Tongue (tissue), 2 donors: Measurements from ENCODE around the gene SPOCK1. TPM values are rescaled to one million over a fixed set of nuclear protein-coding genes. Genes with fewer than 3 reads are reported as not detected.
"Not testable (repeated sequence)": the region's sequence is repeated elsewhere in the genome, so short reads cannot be mapped to it uniquely, and the experiment has no call there.

Source experiments
- DNase-seq: peaks from one replicate; pipeline ENCODE4 v3.0.0-alpha.2; 2015
- total RNA-seq: library from RNA; depleted of rRNA; stranded (reverse); fragments of >200 nt; gene quantifications from one replicate; pipeline ENCODE4 v1.2.3, GENCODE V29; 2014

Gene SPOCK1
- total RNA-seq, 1 donor from 2014 or later: 12.3 TPM

GRCh38 chr5:137260820-137261695 is 238.1 kb downstream of the SPOCK1 start:
- DNase-seq: peak; percentile 25

GRCh38 chr5:137259115-137259514 is 240.0 kb downstream of the SPOCK1 start:
- not testable (repeated sequence) for DNase-seq

GRCh38 chr5:137254119-137255090 is 244.7 kb downstream of the SPOCK1 start:
- no peak for DNase-seq

- no peak for DNase-seq
These were observed 246.6 kb downstream of the SPOCK1 start for GRCh38 chr5:137252512-137252911.

GRCh38 chr5:137250421-137250820 is 248.7 kb downstream of the SPOCK1 start:
- DNase-seq: no peak

GRCh38 chr5:137248527-137248926 is 250.6 kb downstream of the SPOCK1 start:
- no peak for DNase-seq

GRCh38 chr5:137245438-137245837 is 253.7 kb downstream of the SPOCK1 start:
- no peak for DNase-seq

- no peak for DNase-seq
These were observed 258.8 kb downstream of the SPOCK1 start for GRCh38 chr5:137240285-137240684.

GRCh38 chr5:137236849-137237507 is 262.1 kb downstream of the SPOCK1 start:
- peak; percentile 37 for DNase-seq

- DNase-seq: no peak
These were observed 262.9 kb downstream of the SPOCK1 start for GRCh38 chr5:137236252-137236651.

- no peak for DNase-seq
These were observed 263.9 kb downstream of the SPOCK1 start for GRCh38 chr5:137234973-137235943.

- no peak for DNase-seq
These were observed 265.4 kb downstream of the SPOCK1 start for GRCh38 chr5:137233726-137234125.

GRCh38 chr5:137233304-137233703 is 265.8 kb downstream of the SPOCK1 start:
- DNase-seq: not testable (repeated sequence)

GRCh38 chr5:137231540-137231939 is 267.6 kb downstream of the SPOCK1 start:
- DNase-seq: no peak

- no peak for DNase-seq
These were observed 270.3 kb downstream of the SPOCK1 start for GRCh38 chr5:137228816-137229215.

- DNase-seq: no peak
These were observed 273.0 kb downstream of the SPOCK1 start for GRCh38 chr5:137226081-137226480.

- no peak for DNase-seq
These were observed 275.5 kb downstream of the SPOCK1 start for GRCh38 chr5:137223324-137224295.

- peak; percentile 42 for DNase-seq
These were observed 277.2 kb downstream of the SPOCK1 start for GRCh38 chr5:137221943-137222342.

- DNase-seq: no peak
These were observed 278.6 kb downstream of the SPOCK1 start for GRCh38 chr5:137220523-137220927.

GRCh38 chr5:137218896-137219295 is 280.2 kb downstream of the SPOCK1 start:
- peak; percentile 32 for DNase-seq
